ENCODE measurements around the gene AFG3L2.
A peak's percentile ranks its signal among the peaks of the same experiment; 100 is the strongest.

AFG3L2 gene

DNA sequence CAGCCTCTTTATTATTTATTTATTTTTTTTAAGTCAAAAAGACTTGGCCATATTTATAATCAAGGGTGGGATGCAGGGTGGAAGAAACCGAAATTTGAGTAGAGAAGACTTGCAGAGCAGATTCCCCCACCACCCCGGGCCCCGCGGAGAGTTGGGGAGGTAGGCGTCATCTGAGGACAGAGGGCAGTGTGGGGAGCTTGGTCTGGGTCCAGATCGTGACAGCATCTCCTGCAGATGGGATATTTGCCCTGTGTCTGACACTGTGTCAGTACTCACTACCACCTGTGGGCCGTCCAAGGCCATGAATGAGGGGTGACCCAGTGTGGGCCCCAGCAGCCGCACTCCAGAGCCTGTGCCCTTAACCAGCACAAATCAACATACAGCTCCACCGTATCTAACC is 20.2 kb upstream of the AFG3L2 start:
- no peaks in the 10 kb centered on the region for H3K9me3 ChIP-seq
- no peaks in the 10 kb centered on the region for H3K36me3 ChIP-seq
- peak in 1 of 2 donors; percentile 32 for DNase-seq
- no peak for TF ChIP-seq CTCF (IDR thresholded peaks at IDR 0.05)
- no peaks in the 10 kb centered on the region for H3K27me3 ChIP-seq
- H3K4me3 ChIP-seq, result no peak overlapping the region
- H3K27ac ChIP-seq, result no peak overlapping the region
- H3K4me1 ChIP-seq, result no peaks in the 10 kb centered on the region
- intact Hi-C loops (cut with DNase I; ENCODE audit: low total_unique reads), result no loop called here

GRCh38 chr18:12394428-12394827 is 17.4 kb upstream of the AFG3L2 start:
- DNase-seq, result no peak
- intact Hi-C loops (cut with DNase I; ENCODE audit: low total_unique reads), result no loop called here
- no peaks in the 10 kb centered on the region for H3K27me3 ChIP-seq
- H3K9me3 ChIP-seq, result no peaks in the 10 kb centered on the region
- H3K27ac ChIP-seq, result no peak overlapping the region
- no peaks in the 10 kb centered on the region for H3K36me3 ChIP-seq
- H3K4me3 ChIP-seq, result no peak overlapping the region
- no peaks in the 10 kb centered on the region for H3K4me1 ChIP-seq
- no peak for TF ChIP-seq CTCF (IDR thresholded peaks at IDR 0.05)

GRCh38 chr18:12393998-12394397 is 17.0 kb upstream of the AFG3L2 start:
- Histone ChIP-seq H3K4me1 (no peaks in the 10 kb centered on the region), H3K27me3 (no peaks in the 10 kb centered on the region), H3K4me3 (no peak overlapping the region), H3K36me3 (no peaks in the 10 kb centered on the region), H3K27ac (no peak overlapping the region), H3K9me3 (no peaks in the 10 kb centered on the region)
- no peak for DNase-seq
- TF ChIP-seq CTCF (IDR thresholded peaks at IDR 0.05), result no peak
- intact Hi-C loops (cut with DNase I; ENCODE audit: low total_unique reads), result no loop called here

GRCh38 chr18:12393510-12393909 is 16.5 kb upstream of the AFG3L2 start:
- H3K27ac ChIP-seq, result no peak overlapping the region

DNA sequence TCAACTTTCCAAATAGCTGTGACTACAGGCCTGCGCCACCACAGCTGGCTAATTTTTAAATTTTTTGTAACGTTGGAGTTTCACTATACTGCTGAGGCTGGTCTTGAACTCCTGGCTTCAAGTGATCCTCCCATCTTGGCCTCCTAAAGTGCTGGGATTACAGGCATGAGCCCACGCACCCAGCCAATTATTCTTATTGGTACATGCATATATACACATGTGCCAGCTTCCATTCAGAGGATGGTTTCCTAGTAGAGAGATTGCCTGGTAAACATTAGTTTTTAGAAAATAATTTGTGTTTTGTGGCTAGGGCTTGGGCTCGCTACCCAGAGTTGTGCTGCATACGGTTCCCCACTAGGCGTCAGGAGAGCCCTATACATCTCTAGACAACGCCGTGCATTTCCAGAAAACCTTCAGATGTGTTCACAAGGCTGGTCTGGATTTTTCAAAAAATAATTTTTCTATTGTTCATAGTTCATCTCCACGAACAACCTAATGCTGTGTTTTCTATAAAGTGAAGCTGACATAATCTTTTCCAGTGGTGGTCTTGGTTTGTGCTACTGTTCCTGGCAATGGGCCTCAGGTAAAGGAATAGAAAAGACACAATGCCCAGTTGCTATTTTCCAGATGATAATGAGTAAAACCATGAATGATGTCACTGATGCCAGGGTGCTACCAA is 14.6 kb upstream of the AFG3L2 start:
- no peaks in the 10 kb centered on the region for H3K27me3 ChIP-seq
- no peak overlapping the region for H3K27ac ChIP-seq
- H3K9me3 ChIP-seq, result no peaks in the 10 kb centered on the region
- peak; percentile 58 to 74 for DNase-seq
- intact Hi-C loops (cut with DNase I; ENCODE audit: low total_unique reads), result loop anchor here (2.0 kb wide), 1 partner anchor 269 kb away; no protein-coding TSS in a partner anchor
- no peaks in the 10 kb centered on the region for H3K4me1 ChIP-seq
- peak; percentile 90 to 92 for TF ChIP-seq CTCF (IDR thresholded peaks at IDR 0.05)
- no peaks in the 10 kb centered on the region for H3K36me3 ChIP-seq
- no peak overlapping the region for H3K4me3 ChIP-seq

More at GRCh38 chr18:12393510-12393909, 16.5 kb upstream of the AFG3L2 start:
- H3K27me3 ChIP-seq, result no peaks in the 10 kb centered on the region
- TF ChIP-seq CTCF (IDR thresholded peaks at IDR 0.05), result no peak
- DNase-seq, result no peak
- no peak overlapping the region for H3K4me3 ChIP-seq
- H3K9me3 ChIP-seq, result no peaks in the 10 kb centered on the region
- no peaks in the 10 kb centered on the region for H3K36me3 ChIP-seq
- intact Hi-C loops (cut with DNase I; ENCODE audit: low total_unique reads), result no loop called here
- H3K4me1 ChIP-seq, result no peaks in the 10 kb centered on the region
